Activated T-helper 17 cell treated with anti-CD3 and anti-CD28 coated beads, Interleukin-2, amount 50 U/mL, for 72 hours (primary cell): ENCODE measurements around the gene SEL1L2. TPM values are rescaled to one million over a fixed set of nuclear protein-coding genes. Genes with fewer than 3 reads are reported as not detected.

Source experiments
- ATAC-seq: fragments of 150-1000 bp; cut with Tn5 transposase; replicated peaks from 2 replicates; pipeline ENCODE4 v1.10.0; 2021; ENCODE audit warnings: mild to moderate bottlenecking, moderate library complexity
- H3K27ac Mint-ChIP-seq: one replicate; pipeline ENCODE4 v1.8.0; 2022; ENCODE audit warnings: mixed read lengths
- H3K27me3 Mint-ChIP-seq: one replicate; pipeline ENCODE4 v1.8.0; 2022; ENCODE audit warnings: mixed read lengths
- H3K36me3 Mint-ChIP-seq: one replicate; pipeline ENCODE4 v1.8.0; 2022; ENCODE audit warnings: low read depth, mild to moderate bottlenecking, mixed read lengths
- H3K4me1 Mint-ChIP-seq: one replicate; pipeline ENCODE4 v1.8.0; 2022; ENCODE audit warnings: mixed read lengths
- H3K4me3 Mint-ChIP-seq: one replicate; pipeline ENCODE4 v1.8.0; 2022; ENCODE audit warnings: mild to moderate bottlenecking, mixed read lengths
- H3K9me3 Mint-ChIP-seq: one replicate; pipeline ENCODE4 v1.8.0; 2022; ENCODE audit warnings: mixed read lengths
- total RNA-seq, 2 donors: library from RNA; stranded (reverse); gene quantifications; one replicate each; pipeline ENCODE4 v1.2.3, GENCODE V29; 2022

The SEL1L2 gene
- total RNA-seq, 2 donors from 2014 or later: not detected

DNA sequence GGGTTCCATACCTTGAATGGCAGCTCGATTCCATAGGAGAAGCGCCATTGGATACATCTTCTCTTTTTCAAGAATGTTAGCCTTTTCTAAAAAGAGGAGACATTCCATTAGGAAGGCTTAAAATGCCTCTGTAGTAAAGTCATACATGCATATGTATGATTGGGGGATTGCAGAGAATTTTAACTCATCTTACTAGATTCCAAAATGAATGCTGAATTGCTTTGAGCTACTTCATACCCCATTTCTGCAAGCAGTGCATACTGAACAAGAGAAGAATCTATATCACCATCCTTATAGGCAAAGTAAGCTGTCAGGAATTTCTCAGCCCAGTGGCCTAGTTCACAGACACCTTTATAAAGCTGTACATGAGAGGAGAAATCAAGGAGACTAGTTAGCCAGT is 125.3 kb downstream of the SEL1L2 start:
- no peak overlapping the region for H3K27ac Mint-ChIP-seq
- peaks cover 6% of the 10 kb centered on the region for H3K9me3 Mint-ChIP-seq
- no peaks in the 10 kb centered on the region for H3K36me3 Mint-ChIP-seq
- H3K27me3 Mint-ChIP-seq: peaks cover 14% of the 10 kb centered on the region
- no peak overlapping the region for H3K4me3 Mint-ChIP-seq
- H3K4me1 Mint-ChIP-seq: no peaks in the 10 kb centered on the region
- no peak for ATAC-seq

DNA sequence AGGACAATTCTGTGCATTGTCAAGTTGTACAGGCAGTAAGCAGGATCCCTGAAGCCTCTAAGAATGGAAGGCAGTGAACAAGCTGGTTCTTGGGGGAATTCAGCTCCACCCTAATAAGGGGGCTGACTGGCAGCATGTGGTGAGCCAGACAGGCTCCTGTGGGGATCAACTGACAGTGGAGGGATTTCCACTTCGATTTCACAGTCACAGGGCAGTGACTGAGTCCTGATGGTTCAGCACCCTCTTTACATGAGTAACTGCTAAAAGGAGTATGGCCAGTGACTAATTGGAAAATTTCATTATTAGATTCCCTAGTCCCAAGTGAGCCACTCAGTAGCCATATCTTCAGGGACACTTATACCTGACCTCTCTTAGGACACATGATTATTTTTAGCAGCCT is 127.2 kb downstream of the SEL1L2 start:
- Mint-ChIP-seq H3K27ac (no peak overlapping the region), H3K4me1 (no peaks in the 10 kb centered on the region), H3K9me3 (peaks cover 8% of the 10 kb centered on the region), H3K36me3 (no peaks in the 10 kb centered on the region), H3K4me3 (no peak overlapping the region), H3K27me3 (peaks cover 19% of the 10 kb centered on the region)
- no peak for ATAC-seq

DNA sequence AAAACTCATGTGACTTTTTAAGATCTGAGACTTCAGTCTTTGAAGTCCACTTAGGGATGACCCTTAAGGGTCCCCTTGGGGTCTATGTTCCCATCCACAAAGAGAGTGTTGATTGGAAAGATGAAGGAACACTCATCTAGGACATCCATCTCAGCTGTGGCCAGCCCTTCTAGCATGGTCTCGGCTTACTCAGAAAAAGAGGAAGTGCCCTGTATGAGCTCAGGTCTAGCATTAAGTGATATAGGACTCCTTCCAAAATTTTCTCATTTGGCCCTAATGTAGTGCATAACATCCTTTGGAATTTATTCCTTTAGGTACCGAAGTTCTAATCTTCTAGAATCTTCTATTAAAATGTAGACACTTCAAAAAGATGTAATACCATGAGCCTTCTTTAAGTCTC is 128.2 kb downstream of the SEL1L2 start:
- Mint-ChIP-seq H3K9me3 (peaks cover 8% of the 10 kb centered on the region), H3K27me3 (peaks cover 19% of the 10 kb centered on the region), H3K4me3 (no peak overlapping the region), H3K4me1 (no peaks in the 10 kb centered on the region), H3K27ac (no peak overlapping the region), H3K36me3 (no peaks in the 10 kb centered on the region)
- no peak for ATAC-seq

DNA sequence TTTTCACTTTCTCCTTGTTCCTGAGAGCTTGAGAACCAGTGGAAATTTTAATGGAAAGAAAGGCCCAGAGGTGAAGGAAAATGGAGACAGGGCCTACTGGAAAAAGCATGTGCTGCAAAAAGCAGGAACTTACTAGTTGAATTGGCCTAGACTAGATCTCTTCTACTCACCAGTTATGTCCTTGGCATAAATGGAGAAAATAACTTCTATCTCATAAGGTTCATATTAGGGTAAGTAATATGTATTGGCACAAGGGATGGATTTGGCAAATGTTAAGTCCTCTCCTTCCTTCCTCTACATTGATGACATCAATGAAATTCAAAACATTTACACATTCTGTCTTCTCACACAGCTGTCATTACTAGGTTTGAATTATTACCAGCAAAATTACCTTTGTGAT is 131.5 kb downstream of the SEL1L2 start:
- H3K4me3 Mint-ChIP-seq: no peak overlapping the region
- H3K36me3 Mint-ChIP-seq: no peaks in the 10 kb centered on the region
- H3K9me3 Mint-ChIP-seq: peaks cover 8% of the 10 kb centered on the region
- H3K27me3 Mint-ChIP-seq: peaks cover 23% of the 10 kb centered on the region
- H3K27ac Mint-ChIP-seq: no peak overlapping the region
- no peak for ATAC-seq
- peaks cover 4% of the 10 kb centered on the region for H3K4me1 Mint-ChIP-seq

DNA sequence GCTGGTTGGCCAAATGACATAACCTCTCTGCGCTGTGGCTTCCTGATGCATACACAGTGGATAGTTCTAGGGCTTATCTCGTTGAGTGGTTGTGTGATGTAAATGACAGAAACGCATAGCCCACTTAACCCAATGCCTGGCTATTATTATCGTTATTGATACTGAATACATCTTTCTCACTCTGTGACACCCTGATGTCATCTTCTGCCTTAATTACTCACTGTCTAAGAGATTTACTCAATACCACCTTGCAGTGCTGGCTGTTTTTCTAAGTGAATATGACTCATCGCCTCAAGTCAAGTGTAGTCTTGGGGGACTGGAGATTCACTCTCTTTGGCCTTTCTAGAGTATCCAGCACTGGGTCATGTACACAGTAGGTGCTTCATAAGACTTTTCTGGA is 132.0 kb downstream of the SEL1L2 start:
- Mint-ChIP-seq H3K27me3 (peaks cover 23% of the 10 kb centered on the region), H3K36me3 (no peaks in the 10 kb centered on the region), H3K9me3 (peaks cover 8% of the 10 kb centered on the region), H3K4me1 (peaks cover 4% of the 10 kb centered on the region), H3K27ac (no peak overlapping the region), H3K4me3 (no peak overlapping the region)
- peak; percentile 24 for ATAC-seq

DNA sequence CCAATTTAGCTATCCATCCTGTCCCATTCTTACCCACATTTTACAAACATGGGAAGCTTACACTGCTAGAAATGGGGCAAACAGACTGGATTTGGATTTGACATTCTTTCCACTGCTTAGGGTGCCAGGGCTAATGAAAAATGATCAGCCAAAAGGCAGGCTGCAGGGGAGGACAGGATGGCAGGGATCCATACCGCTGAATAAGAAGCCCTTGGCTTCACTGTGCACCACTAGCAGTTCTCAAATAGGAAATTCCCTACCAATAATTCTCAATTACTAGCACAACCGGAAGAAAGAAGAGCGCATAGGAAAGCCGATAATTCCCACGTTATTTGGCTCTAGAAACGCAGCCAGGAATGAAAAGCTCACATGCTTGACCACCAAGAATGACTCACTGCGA is 132.5 kb downstream of the SEL1L2 start:
- Mint-ChIP-seq H3K9me3 (peaks cover 8% of the 10 kb centered on the region), H3K4me3 (no peak overlapping the region), H3K27me3 (peaks cover 23% of the 10 kb centered on the region), H3K4me1 (peaks cover 4% of the 10 kb centered on the region), H3K36me3 (no peaks in the 10 kb centered on the region), H3K27ac (no peak overlapping the region)
- ATAC-seq: no peak

DNA sequence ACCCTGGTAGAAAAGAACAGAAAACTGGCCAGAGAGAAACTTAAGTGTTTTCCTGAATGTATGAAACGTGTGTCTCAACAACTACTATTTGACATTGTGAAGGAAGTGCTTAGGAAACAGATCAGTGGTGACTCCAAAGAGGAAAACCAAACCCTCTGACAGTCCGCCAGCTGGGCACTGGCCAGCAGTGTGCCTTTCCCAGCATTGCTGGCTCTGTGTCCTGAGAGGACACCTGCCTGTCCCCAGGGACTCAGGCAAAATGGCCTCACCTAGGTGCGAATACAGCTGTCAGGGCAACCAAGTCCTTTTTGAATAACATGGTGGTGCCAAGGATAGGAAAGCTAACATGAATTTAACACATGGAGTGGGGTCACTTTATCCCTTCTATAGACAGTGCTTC is 133.1 kb downstream of the SEL1L2 start:
- Mint-ChIP-seq H3K36me3 (no peaks in the 10 kb centered on the region), H3K9me3 (peaks cover 8% of the 10 kb centered on the region), H3K4me1 (peaks cover 4% of the 10 kb centered on the region), H3K27me3 (peaks cover 23% of the 10 kb centered on the region), H3K27ac (no peak overlapping the region), H3K4me3 (no peak overlapping the region)
- no peak for ATAC-seq

DNA sequence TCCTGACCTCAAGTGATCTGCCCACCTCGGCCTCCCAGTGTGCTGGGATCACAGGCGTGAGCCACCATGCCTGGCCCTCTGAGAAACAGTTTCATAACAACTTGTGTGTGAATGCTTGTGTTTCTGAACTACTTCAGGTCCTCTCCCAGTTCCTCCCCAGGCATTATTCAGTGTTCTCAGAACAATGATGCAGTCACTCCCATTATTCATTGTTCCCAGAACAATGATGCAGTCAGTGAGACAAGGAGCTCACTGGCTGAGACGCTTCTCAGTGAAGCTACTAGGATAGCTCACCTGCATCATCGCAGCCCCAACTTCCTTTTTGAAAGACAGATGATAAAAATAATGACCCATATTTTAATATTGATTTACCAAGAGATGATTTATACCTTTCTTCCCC is 134.1 kb downstream of the SEL1L2 start:
- no peaks in the 10 kb centered on the region for H3K36me3 Mint-ChIP-seq
- H3K27me3 Mint-ChIP-seq: peaks cover 18% of the 10 kb centered on the region
- H3K27ac Mint-ChIP-seq: no peak overlapping the region
- peaks cover 4% of the 10 kb centered on the region for H3K4me1 Mint-ChIP-seq
- ATAC-seq: peak; percentile 66
- H3K4me3 Mint-ChIP-seq: no peak overlapping the region
- peaks cover 3% of the 10 kb centered on the region for H3K9me3 Mint-ChIP-seq

DNA sequence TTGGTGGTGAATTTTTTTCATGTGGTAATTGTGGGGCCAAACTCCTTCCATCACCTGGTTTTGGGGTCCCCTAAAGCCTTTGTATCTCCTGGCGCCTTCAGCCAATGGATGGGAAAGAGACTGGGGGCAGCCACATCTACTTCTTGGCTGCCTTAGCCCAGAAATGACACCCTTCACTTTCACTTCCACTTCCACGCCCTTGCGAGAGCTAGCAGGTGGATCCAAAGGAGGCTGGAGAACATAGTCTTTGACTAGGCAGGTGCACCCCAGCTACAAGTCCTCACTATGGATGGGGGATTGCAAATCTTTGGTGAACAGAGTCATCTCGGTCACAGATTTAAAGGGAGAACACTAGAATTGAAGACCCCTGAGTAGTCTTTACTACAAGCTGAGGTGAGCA is 134.8 kb downstream of the SEL1L2 start:
- Mint-ChIP-seq H3K27me3 (peaks cover 14% of the 10 kb centered on the region), H3K27ac (no peak overlapping the region), H3K4me3 (no peak overlapping the region), H3K9me3 (peaks cover 3% of the 10 kb centered on the region), H3K4me1 (peaks cover 4% of the 10 kb centered on the region), H3K36me3 (no peaks in the 10 kb centered on the region)
- ATAC-seq: no peak

DNA sequence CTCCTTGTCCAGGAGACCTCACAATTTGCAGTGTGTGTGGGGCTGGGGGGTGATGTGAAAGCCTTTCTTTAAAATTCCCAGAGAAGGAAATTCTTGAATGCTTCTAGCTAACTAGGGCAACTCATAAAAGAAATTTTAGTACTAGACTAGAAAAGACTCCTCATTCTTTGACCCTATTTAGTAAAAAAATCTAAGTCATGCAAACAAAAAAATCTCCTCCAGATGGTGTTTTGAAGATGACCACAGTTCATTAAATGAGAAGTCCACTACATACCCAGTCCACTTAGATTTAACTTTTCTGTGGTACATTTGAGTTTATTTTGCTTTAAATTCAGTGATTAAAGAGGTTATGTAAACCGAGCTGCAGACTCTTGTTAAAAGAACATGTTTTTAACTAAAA is 138.1 kb downstream of the SEL1L2 start:
- Mint-ChIP-seq H3K27ac (no peak overlapping the region), H3K9me3 (no peaks in the 10 kb centered on the region), H3K36me3 (no peaks in the 10 kb centered on the region), H3K4me3 (no peak overlapping the region), H3K4me1 (peaks cover 4% of the 10 kb centered on the region), H3K27me3 (peaks cover 5% of the 10 kb centered on the region)
- no peak for ATAC-seq

DNA sequence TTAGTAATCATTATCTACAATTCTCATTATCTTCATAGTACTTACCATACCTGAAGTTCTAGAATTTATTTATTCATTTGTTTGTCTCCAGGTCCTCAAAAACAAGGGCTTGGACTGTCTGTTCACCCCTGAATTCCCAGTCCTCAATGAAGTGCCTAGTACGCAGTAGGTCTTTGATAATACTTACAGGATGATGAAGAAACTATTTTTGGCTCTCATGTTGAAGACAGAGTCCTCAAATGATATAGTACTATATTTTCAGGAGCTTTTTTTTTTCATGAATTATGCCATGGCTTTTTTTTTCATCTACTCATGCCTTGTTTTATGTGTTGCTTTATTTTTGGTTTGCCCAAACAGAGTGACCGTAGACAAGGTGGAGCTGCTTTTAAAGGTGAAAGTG is 139.1 kb downstream of the SEL1L2 start:
- H3K4me1 Mint-ChIP-seq: no peaks in the 10 kb centered on the region
- ATAC-seq: no peak
- H3K27ac Mint-ChIP-seq: no peak overlapping the region
- H3K4me3 Mint-ChIP-seq: no peak overlapping the region
- H3K9me3 Mint-ChIP-seq: no peaks in the 10 kb centered on the region
- H3K36me3 Mint-ChIP-seq: no peaks in the 10 kb centered on the region
- H3K27me3 Mint-ChIP-seq: peaks cover 5% of the 10 kb centered on the region

DNA sequence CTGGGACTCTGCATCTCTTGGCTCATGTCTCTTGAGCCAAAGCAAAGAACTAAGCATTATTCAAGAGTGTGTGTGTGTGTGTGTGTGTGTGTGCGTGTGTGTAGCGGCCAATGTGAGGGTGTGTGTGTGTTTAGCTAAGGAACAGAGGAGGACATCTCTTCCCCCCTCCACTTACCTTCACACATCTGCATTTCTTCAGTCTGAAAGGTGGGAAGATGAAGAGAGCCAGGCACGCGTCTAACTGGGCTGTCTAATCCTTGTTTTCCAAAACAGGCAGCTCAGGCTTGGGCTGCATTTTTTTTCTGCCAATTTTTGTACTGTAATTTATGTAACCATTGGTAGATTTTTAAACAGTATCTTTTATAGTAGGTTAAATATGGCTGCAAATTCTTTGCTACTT is 146.1 kb downstream of the SEL1L2 start:
- Mint-ChIP-seq H3K9me3 (no peaks in the 10 kb centered on the region), H3K4me1 (no peaks in the 10 kb centered on the region), H3K27me3 (peaks cover 5% of the 10 kb centered on the region), H3K36me3 (no peaks in the 10 kb centered on the region), H3K27ac (no peak overlapping the region), H3K4me3 (no peak overlapping the region)
- ATAC-seq: no peak

DNA sequence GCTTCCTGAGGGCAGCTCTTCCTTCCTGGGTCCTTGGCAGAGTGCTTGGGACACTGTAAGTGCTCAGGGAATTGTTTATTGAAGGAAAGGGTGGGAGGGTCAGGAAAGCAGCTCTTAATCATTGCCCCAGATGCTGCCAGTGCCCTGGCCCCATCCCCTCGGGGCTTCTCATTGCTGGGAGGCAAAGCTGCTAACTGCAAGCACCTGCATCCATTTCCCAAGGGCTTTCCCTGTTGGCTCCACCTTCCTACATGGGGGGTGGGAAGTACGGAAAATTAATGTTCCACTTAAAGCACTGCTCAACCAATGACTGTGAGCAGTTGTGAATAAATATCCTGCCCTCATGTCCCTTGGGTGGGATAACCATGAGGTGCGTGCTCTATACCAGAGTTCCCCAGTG is 149.2 kb downstream of the SEL1L2 start:
- H3K27me3 Mint-ChIP-seq: peaks cover 13% of the 10 kb centered on the region
- no peaks in the 10 kb centered on the region for H3K9me3 Mint-ChIP-seq
- H3K36me3 Mint-ChIP-seq: no peaks in the 10 kb centered on the region
- H3K4me3 Mint-ChIP-seq: no peak overlapping the region
- ATAC-seq: no peak
- H3K4me1 Mint-ChIP-seq: no peaks in the 10 kb centered on the region
- H3K27ac Mint-ChIP-seq: no peak overlapping the region

DNA sequence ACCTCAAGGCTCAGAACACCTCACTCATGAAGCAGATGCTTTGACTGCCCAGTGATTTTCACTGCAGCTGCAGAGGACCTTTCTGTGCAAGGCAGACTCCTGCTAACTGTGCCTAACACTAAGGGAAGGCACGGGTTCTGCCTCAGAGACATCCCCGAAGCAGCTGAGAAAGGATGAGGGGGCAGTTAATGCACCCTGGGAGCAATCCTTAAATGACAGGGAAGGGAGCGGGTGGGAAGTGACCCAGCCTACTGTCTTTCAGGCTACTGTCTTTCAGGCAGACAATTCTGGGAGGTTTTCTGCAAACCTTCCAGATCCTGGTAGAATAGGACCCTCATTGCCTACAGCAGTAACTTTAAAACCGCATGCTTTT is 150.3 kb downstream of the SEL1L2 start:
- ATAC-seq: no peak

DNA sequence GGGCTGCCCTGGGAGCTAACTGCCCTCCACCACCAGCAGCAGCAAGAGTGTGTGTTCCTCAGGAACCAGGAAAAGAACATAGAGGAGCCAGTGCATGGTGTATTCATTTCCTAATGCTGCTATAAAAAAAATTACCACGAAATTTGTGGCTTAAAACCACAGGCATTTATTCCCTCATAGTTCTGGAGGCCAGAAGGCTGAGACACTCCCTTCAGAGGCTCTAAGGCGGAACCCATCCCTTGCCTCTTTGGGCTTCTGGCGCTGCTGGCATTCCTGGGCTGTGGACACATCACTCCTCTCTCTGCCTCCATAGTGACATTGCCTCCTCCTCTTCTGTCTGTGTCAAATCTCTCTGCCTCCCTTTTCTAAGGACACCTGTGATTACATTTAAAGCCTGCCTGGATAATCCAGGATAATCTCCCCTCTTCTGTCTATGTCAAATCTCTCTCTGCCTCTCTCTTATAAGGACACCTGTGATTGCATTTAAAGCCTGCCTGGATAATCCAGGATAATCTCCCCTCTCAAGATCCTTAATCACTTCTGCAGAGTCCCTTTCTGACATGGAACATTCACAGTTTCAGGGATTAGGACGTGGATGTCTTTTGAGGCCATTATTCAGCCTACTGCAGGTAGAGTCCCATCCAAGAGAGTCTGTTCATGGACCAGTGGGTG is 150.9 kb downstream of the SEL1L2 start:
- Mint-ChIP-seq H3K27ac (no peak overlapping the region), H3K9me3 (no peaks in the 10 kb centered on the region), H3K4me1 (no peaks in the 10 kb centered on the region), H3K27me3 (peaks cover 13% of the 10 kb centered on the region), H3K4me3 (no peak overlapping the region), H3K36me3 (no peaks in the 10 kb centered on the region)
- no peak for ATAC-seq

More for the DNA sequence above, 150.3 kb downstream of the SEL1L2 start:
- Mint-ChIP-seq H3K9me3 (no peaks in the 10 kb centered on the region), H3K36me3 (no peaks in the 10 kb centered on the region), H3K27me3 (peaks cover 13% of the 10 kb centered on the region), H3K4me3 (no peak overlapping the region), H3K4me1 (no peaks in the 10 kb centered on the region), H3K27ac (no peak overlapping the region)

DNA sequence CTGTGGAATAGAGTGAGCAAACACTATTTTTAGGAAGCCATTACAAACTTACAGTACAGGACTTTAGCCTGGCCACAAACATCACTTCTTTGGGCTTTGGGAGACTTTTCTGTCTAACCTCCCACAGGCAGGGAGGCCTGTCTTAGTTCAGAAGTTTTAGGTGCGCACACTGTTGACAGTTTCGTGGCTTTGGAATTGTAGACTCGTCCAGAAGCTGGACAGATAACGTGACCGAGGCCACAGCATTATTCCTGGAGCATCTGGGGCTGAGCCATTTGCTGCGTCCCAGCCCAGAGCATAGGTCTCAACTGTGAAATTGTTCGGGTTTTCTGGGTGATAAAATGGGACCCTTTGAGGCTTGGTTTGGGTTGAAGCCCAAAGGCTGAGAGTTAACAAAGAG is 151.8 kb downstream of the SEL1L2 start:
- H3K4me1 Mint-ChIP-seq: no peaks in the 10 kb centered on the region
- H3K36me3 Mint-ChIP-seq: no peaks in the 10 kb centered on the region
- no peak for ATAC-seq
- no peak overlapping the region for H3K27ac Mint-ChIP-seq
- peaks cover 8% of the 10 kb centered on the region for H3K27me3 Mint-ChIP-seq
- no peak overlapping the region for H3K4me3 Mint-ChIP-seq
- H3K9me3 Mint-ChIP-seq: no peaks in the 10 kb centered on the region
